ENCODE results near the gene PAXIP1.

Gene PAXIP1

DNA sequence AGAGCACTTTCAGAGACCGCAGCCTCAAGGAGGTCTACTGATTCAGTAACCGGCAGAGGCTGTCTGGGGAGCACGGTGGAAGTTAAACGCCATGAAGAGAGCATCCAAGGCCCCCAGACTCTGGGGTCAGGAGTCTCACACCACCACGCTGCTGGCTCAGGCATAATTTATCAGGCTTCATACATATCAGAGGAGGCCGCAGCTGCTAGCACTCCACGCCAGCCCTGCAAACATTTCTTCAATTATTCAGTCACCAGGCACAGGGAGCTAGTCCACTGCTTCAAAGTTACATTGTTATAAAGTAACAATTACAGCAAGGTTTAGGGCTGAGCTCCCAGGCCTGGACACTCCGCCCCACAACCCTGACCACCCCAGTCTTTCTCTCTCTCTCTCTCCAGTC, 97.8 kb downstream of the PAXIP1 start:
- TF ChIP-seq ZFX (IDR thresholded peaks at IDR 0.05), result no peak
- TF ChIP-seq, protein P1, sequence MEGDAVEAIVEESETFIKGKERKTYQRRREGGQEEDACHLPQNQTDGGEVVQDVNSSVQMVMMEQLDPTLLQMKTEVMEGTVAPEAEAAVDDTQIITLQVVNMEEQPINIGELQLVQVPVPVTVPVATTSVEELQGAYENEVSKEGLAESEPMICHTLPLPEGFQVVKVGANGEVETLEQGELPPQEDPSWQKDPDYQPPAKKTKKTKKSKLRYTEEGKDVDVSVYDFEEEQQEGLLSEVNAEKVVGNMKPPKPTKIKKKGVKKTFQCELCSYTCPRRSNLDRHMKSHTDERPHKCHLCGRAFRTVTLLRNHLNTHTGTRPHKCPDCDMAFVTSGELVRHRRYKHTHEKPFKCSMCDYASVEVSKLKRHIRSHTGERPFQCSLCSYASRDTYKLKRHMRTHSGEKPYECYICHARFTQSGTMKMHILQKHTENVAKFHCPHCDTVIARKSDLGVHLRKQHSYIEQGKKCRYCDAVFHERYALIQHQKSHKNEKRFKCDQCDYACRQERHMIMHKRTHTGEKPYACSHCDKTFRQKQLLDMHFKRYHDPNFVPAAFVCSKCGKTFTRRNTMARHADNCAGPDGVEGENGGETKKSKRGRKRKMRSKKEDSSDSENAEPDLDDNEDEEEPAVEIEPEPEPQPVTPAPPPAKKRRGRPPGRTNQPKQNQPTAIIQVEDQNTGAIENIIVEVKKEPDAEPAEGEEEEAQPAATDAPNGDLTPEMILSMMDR (conservative IDR thresholded peaks at IDR 0.05), result no peak

DNA sequence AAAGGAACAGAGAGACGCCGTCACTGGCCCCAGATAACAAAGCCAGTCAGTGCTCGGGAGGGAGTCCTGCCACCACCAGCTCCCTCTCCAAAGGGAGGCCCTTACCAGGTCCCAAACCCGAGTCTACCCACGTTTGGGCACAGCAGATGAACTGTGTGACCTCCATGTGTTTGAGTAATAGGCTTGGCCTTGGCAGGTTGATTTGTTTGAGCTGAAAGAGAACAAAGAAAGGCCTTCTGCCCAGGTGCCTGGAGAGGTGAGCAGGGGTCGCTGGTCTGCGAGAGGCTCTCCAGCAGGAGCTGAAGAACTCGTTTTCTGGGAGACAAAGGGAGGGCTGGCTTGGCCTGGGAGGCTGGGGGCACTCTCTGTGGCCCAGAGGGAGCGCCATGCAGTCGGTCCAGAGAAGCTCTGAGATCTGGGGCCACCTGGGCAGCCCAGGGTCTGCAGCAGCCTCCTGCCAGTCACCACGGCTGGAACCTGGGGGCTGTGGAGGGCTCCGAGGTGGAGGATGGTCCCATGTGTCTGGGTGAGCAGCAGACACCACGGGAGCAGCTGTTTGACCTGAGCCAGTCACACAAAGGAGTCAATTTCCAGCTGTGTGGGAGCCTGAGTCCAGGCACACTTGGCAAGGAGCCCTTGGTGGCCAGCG, 99.7 kb downstream of the PAXIP1 start:
- no peak for TF ChIP-seq ZFX (IDR thresholded peaks at IDR 0.05)
- TF ChIP-seq, protein P1 (conservative IDR thresholded peaks at IDR 0.05), result no peak
- no peak overlapping the region for H3K27ac ChIP-seq

More for the DNA sequence above, 97.8 kb downstream of the PAXIP1 start:
- H3K27ac ChIP-seq, result no peak overlapping the region

- TF ChIP-seq, protein P1 (conservative IDR thresholded peaks at IDR 0.05), result no peak
- TF ChIP-seq ZFX (IDR thresholded peaks at IDR 0.05), result no peak
These were observed 100.3 kb downstream of the PAXIP1 start for GRCh38 chr7:154902600-154903082.

GRCh38 chr7:154899862-154900261, 103.1 kb downstream of the PAXIP1 start:
- TF ChIP-seq, protein P1 (conservative IDR thresholded peaks at IDR 0.05), result no peak
- TF ChIP-seq ZFX (IDR thresholded peaks at IDR 0.05), result no peak
- no peak overlapping the region for H3K27ac ChIP-seq

More at GRCh38 chr7:154902600-154903082, 100.3 kb downstream of the PAXIP1 start:
- no peak overlapping the region for H3K27ac ChIP-seq

DNA sequence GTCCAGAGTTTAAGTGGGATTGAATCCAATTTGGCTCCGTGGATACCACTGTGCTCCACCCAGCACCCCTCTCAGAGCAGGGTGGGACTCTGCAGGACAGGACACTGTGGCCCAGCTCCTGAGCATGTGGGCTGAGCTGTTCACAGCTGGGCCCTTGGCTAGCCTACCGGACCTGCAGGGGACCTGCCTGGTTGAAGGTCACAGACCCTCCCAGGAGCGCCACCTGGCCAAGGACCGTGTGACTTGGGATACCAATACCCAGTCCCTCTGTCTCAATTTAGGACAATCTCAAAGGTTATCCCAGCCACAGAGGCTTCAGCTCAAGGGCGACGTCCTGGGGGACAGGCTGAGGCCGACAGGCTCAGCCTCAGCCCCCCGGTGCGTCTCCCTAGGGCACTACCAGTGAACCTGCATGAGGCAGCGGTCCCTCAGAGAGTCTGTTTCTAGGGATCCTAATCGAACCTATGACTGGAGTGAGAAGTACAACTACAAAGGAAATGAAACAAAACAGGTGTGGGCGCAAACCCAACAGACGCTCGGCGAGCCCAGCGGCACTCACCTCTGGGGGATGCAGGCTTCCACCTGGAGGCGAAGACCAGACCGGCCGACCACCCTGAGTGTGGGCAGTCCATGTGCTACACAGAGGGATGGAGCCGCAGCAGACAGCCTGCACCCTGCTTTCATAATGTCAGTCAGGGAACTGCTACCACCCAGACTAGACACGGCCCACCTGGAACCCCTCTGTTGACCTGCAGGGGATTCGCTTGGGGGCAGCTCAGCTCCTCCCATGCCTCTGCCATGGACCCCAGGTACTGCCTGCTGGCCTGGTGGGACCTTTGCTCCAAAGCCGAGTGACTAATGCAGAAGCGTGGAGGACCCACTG, 103.7 kb downstream of the PAXIP1 start:
- no peak for TF ChIP-seq ZFX (IDR thresholded peaks at IDR 0.05)
- TF ChIP-seq, protein P1 (conservative IDR thresholded peaks at IDR 0.05), result no peak
- H3K27ac ChIP-seq, result no peak overlapping the region

DNA sequence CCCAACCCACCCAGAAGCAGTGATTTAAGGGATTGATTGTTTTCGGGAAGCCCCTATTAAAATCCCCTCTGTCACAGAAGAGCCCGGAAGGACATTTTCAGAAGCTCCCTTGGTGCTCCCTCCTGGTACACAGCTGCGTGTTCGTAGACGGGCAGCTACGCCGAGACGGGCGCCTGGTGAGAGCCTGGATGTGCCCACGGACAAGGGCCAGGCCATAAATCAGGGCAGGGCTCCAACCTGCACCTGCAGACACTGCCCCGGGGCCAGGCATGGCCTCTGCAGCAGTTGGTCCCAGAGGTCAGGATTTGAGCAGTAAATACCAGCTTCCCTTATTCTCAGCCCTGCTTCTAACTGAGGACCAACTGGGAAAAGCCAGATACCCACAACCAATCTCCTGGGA, 106.8 kb downstream of the PAXIP1 start:
- TF ChIP-seq, protein P1 (conservative IDR thresholded peaks at IDR 0.05), result no peak
- TF ChIP-seq ZFX (IDR thresholded peaks at IDR 0.05), result no peak
- H3K27ac ChIP-seq, result no peak overlapping the region
